WTC11 (cell line): ENCODE measurements around the gene YEATS2. TPM values are rescaled to one million over a fixed set of nuclear protein-coding genes. Genes with fewer than 3 reads are reported as not detected.

Experiments
- ATAC-seq: fragments of 200-7000 bp; cut with Tn5 transposase; 2 replicates; pipeline ENCODE4 v1.10.0; 2021; ENCODE audit warnings: mild to moderate bottlenecking, moderate library complexity
- CTCF ChIA-PET: fragments of 300-600 bp; sonication (Branson Sonifier 250); formaldehyde crosslinking; loops from one replicate; lab custom pipeline; 2021; ENCODE audit warnings: antibody characterized with exemption; lab: Charles Lee
- POLR2A ChIA-PET: fragments of 350-600 bp; sonication (Branson Sonifier 250); formaldehyde crosslinking; loops from one replicate; lab custom pipeline; 2021; ENCODE audit warnings: antibody characterized with exemption; lab: Charles Lee
- DNase-seq: peaks from one replicate; pipeline ENCODE4 v3.0.0; 2021; ENCODE audit warnings: low spot score
- H3K27ac Mint-ChIP-seq: 2 replicates; pipeline ENCODE4 v1.8.0; 2021; ENCODE audit warnings: mixed read lengths
- H3K27me3 Mint-ChIP-seq: 2 replicates; pipeline ENCODE4 v1.8.0; 2021; ENCODE audit warnings: low read depth, mild to moderate bottlenecking, moderate library complexity, mixed read lengths
- H3K36me3 Mint-ChIP-seq: 2 replicates; pipeline ENCODE4 v1.8.0; 2021; ENCODE audit warnings: mixed read lengths
- H3K4me1 Mint-ChIP-seq: 2 replicates; pipeline ENCODE4 v1.8.0; 2022; ENCODE audit warnings: mixed read lengths
- H3K4me3 Mint-ChIP-seq: 2 replicates; pipeline ENCODE4 v1.8.0; 2021; ENCODE audit warnings: mild to moderate bottlenecking, moderate library complexity, mixed read lengths
- H3K9me3 Mint-ChIP-seq: 2 replicates; pipeline ENCODE4 v1.8.0; 2021; ENCODE audit warnings: mixed read lengths
- ATF1 ChIP-seq: sonication (generic); formaldehyde crosslinking; IDR thresholded peaks from 2 replicates; pipeline ENCODE4 v1.8.1; 2023; ENCODE audit warnings: mild to moderate bottlenecking, moderate library complexity, missing genetic modification reagents
- ESRRA ChIP-seq: sonication (generic); formaldehyde crosslinking; IDR thresholded peaks from 2 replicates; pipeline ENCODE4 v1.8.1; 2022; ENCODE audit warnings: mild to moderate bottlenecking, missing genetic modification reagents, borderline replicate concordance
- ETV6 ChIP-seq: sonication (generic); formaldehyde crosslinking; IDR thresholded peaks from 2 replicates; pipeline ENCODE4 v1.8.1; 2022; ENCODE audit warnings: mild to moderate bottlenecking, missing genetic modification reagents
- FOXP1 ChIP-seq: sonication (generic); formaldehyde crosslinking; IDR thresholded peaks from 2 replicates; pipeline ENCODE4 v1.8.0; 2022; ENCODE audit warnings: missing genetic modification reagents, mild to moderate bottlenecking, moderate library complexity, borderline replicate concordance
- NFATC4 ChIP-seq: fragments of 250-450 bp; sonication (Bioruptor Pico); IDR thresholded peaks from 2 replicates; pipeline ENCODE4 v1.9.0; 2021; ENCODE audit warnings: mild to moderate bottlenecking
- NFE2L1 ChIP-seq: sonication (generic); formaldehyde crosslinking; IDR thresholded peaks from 2 replicates; pipeline ENCODE4 v1.8.1; 2023; ENCODE audit warnings: missing genetic modification reagents
- NR3C1 ChIP-seq: sonication (generic); formaldehyde crosslinking; conservative IDR thresholded peaks from 2 replicates; pipeline ENCODE4 v1.8.1; 2023; ENCODE audit warnings: low read depth, mild to moderate bottlenecking, missing genetic modification reagents
- OVOL2 ChIP-seq: fragments of 250-450 bp; sonication (Bioruptor Pico); IDR thresholded peaks from 2 replicates; pipeline ENCODE4 v1.9.0; 2021; ENCODE audit warnings: mild to moderate bottlenecking, borderline replicate concordance
- ZNF121 ChIP-seq: sonication (generic); formaldehyde crosslinking; IDR thresholded peaks from 2 replicates; pipeline ENCODE4 v1.8.0; 2023; ENCODE audit warnings: missing genetic modification reagents
- total RNA-seq: library from RNA; stranded (reverse); gene quantifications from 3 replicates; pipeline ENCODE4 v1.2.3, GENCODE V29; 2021
- TF ChIP-seq, protein P1 (sequence below): sonication (generic); formaldehyde crosslinking; IDR thresholded peaks from 2 replicates; pipeline ENCODE4 v1.8.1; 2023; ENCODE audit warnings: mild to moderate bottlenecking, missing genetic modification reagents, borderline replicate concordance
- TF ChIP-seq, protein P2 (sequence below): sonication (generic); formaldehyde crosslinking; IDR thresholded peaks from 2 replicates; pipeline ENCODE4 v1.8.1; 2023; ENCODE audit warnings: mild to moderate bottlenecking, missing genetic modification reagents, moderate library complexity
- TF ChIP-seq, protein P3 (sequence below): sonication (generic); formaldehyde crosslinking; IDR thresholded peaks from 2 replicates; pipeline ENCODE4 v1.8.1; 2023; ENCODE audit warnings: mild to moderate bottlenecking, moderate library complexity, missing genetic modification reagents
- TF ChIP-seq, protein P4 (sequence below): sonication (generic); formaldehyde crosslinking; IDR thresholded peaks from 2 replicates; pipeline ENCODE4 v1.8.0; 2022; ENCODE audit warnings: mild to moderate bottlenecking, missing genetic modification reagents
- TF ChIP-seq, protein P5 (sequence below): sonication (generic); formaldehyde crosslinking; conservative IDR thresholded peaks from 2 replicates; pipeline ENCODE4 v1.8.1; 2023; ENCODE audit warnings: mild to moderate bottlenecking, low read depth, missing genetic modification reagents, moderate library complexity
- TF ChIP-seq, protein P6 (sequence below): sonication (generic); formaldehyde crosslinking; IDR thresholded peaks from 2 replicates; pipeline ENCODE4 v1.8.0; 2023; ENCODE audit warnings: missing genetic modification reagents, mild to moderate bottlenecking, borderline replicate concordance
- TF ChIP-seq, protein P7 (sequence below): fragments of 250-450 bp; sonication (Bioruptor Pico); IDR thresholded peaks from 2 replicates; pipeline ENCODE4 v1.9.0; 2021; ENCODE audit warnings: mild to moderate bottlenecking

The YEATS2 gene
- total RNA-seq, 1 experiment from 2014 or later: 42.5 TPM

DNA sequence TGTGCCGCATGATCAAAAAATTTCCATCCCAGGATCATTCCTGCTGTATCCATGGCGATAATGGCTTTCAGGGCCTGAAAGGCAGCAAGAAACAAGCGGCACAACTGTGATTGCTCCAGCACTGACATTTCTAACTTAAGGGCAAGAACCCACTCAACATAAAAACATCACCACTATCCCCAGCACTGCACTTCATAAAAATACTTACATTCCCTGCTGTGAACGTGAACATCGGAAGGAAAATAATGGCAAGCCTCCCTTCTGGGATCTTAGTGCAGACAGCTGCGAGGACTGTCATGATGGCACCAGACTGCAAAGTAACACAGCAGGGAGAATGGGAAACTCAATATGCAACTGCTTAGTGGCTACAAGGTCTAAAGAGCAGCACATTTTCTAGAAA, 135.9 kb downstream of the YEATS2 start:
- ChIA-PET POLR2A (no interaction called here), CTCF (no interaction called here)
- TF ChIP-seq NFATC4 (CRISPR knock-in tag): no peak
- no peak for TF ChIP-seq ESRRA (CRISPR knock-in tag)
- TF ChIP-seq OVOL2 (CRISPR knock-in tag): no peak
- no peak for TF ChIP-seq ZNF121 (CRISPR knock-in tag)
- no peak for TF ChIP-seq NR3C1 (CRISPR knock-in tag)
- TF ChIP-seq, protein P1, sequence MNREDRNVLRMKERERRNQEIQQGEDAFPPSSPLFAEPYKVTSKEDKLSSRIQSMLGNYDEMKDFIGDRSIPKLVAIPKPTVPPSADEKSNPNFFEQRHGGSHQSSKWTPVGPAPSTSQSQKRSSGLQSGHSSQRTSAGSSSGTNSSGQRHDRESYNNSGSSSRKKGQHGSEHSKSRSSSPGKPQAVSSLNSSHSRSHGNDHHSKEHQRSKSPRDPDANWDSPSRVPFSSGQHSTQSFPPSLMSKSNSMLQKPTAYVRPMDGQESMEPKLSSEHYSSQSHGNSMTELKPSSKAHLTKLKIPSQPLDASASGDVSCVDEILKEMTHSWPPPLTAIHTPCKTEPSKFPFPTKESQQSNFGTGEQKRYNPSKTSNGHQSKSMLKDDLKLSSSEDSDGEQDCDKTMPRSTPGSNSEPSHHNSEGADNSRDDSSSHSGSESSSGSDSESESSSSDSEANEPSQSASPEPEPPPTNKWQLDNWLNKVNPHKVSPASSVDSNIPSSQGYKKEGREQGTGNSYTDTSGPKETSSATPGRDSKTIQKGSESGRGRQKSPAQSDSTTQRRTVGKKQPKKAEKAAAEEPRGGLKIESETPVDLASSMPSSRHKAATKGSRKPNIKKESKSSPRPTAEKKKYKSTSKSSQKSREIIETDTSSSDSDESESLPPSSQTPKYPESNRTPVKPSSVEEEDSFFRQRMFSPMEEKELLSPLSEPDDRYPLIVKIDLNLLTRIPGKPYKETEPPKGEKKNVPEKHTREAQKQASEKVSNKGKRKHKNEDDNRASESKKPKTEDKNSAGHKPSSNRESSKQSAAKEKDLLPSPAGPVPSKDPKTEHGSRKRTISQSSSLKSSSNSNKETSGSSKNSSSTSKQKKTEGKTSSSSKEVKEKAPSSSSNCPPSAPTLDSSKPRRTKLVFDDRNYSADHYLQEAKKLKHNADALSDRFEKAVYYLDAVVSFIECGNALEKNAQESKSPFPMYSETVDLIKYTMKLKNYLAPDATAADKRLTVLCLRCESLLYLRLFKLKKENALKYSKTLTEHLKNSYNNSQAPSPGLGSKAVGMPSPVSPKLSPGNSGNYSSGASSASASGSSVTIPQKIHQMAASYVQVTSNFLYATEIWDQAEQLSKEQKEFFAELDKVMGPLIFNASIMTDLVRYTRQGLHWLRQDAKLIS (CRISPR knock-in tag): no peak
- TF ChIP-seq, protein P2, sequence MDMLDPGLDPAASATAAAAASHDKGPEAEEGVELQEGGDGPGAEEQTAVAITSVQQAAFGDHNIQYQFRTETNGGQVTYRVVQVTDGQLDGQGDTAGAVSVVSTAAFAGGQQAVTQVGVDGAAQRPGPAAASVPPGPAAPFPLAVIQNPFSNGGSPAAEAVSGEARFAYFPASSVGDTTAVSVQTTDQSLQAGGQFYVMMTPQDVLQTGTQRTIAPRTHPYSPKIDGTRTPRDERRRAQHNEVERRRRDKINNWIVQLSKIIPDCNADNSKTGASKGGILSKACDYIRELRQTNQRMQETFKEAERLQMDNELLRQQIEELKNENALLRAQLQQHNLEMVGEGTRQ (CRISPR knock-in tag): no peak
- TF ChIP-seq, protein P3, sequence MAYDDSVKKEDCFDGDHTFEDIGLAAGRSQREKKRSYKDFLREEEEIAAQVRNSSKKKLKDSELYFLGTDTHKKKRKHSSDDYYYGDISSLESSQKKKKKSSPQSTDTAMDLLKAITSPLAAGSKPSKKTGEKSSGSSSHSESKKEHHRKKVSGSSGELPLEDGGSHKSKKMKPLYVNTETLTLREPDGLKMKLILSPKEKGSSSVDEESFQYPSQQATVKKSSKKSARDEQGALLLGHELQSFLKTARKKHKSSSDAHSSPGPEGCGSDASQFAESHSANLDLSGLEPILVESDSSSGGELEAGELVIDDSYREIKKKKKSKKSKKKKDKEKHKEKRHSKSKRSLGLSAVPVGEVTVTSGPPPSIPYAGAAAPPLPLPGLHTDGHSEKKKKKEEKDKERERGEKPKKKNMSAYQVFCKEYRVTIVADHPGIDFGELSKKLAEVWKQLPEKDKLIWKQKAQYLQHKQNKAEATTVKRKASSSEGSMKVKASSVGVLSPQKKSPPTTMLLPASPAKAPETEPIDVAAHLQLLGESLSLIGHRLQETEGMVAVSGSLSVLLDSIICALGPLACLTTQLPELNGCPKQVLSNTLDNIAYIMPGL: no peak
- TF ChIP-seq, protein P4, sequence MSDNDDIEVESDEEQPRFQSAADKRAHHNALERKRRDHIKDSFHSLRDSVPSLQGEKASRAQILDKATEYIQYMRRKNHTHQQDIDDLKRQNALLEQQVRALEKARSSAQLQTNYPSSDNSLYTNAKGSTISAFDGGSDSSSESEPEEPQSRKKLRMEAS (CRISPR knock-in tag): no peak
- TF ChIP-seq, protein P5, sequence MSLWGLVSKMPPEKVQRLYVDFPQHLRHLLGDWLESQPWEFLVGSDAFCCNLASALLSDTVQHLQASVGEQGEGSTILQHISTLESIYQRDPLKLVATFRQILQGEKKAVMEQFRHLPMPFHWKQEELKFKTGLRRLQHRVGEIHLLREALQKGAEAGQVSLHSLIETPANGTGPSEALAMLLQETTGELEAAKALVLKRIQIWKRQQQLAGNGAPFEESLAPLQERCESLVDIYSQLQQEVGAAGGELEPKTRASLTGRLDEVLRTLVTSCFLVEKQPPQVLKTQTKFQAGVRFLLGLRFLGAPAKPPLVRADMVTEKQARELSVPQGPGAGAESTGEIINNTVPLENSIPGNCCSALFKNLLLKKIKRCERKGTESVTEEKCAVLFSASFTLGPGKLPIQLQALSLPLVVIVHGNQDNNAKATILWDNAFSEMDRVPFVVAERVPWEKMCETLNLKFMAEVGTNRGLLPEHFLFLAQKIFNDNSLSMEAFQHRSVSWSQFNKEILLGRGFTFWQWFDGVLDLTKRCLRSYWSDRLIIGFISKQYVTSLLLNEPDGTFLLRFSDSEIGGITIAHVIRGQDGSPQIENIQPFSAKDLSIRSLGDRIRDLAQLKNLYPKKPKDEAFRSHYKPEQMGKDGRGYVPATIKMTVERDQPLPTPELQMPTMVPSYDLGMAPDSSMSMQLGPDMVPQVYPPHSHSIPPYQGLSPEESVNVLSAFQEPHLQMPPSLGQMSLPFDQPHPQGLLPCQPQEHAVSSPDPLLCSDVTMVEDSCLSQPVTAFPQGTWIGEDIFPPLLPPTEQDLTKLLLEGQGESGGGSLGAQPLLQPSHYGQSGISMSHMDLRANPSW (CRISPR knock-in tag): no peak
- Mint-ChIP-seq H3K36me3 (peaks cover 31% of the 10 kb centered on the region), H3K27me3 (no peaks in the 10 kb centered on the region), H3K9me3 (no peaks in the 10 kb centered on the region), H3K4me3 (no peak overlapping the region), H3K27ac (peak overlapping the region; percentile 10; the same call in 1 of the 2 replicates), H3K4me1 (no peaks in the 10 kb centered on the region)
- DNase-seq (no peak), ATAC-seq (no peak)

DNA sequence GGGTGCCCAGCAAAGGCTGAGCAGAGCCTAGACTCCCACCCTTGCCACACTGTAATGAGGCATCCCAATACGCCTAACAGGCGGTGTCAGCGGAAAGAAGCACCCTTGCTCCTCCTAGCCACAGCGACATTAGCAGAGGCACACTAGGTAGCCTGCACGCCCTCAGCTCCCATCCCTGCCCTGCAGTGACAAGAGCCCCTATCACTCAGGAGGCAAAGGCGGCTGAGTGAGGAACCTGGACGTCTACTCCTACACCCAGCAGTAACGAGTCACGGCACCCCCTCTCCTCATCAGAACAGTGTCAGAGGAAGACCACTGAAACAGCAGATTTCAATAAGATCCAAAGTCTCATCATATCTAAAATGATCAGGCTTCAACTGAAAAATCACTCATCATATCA, 139.8 kb downstream of the YEATS2 start:
- H3K27me3 Mint-ChIP-seq: no peaks in the 10 kb centered on the region
- H3K27ac Mint-ChIP-seq: peak overlapping the region; percentile 43; the same call in 1 of the 2 replicates
- no peaks in the 10 kb centered on the region for H3K4me1 Mint-ChIP-seq
- POLR2A ChIA-PET: no interaction called here
- H3K36me3 Mint-ChIP-seq: peaks cover 54% of the 10 kb centered on the region
- DNase-seq (no peak), ATAC-seq (no peak)
- H3K9me3 Mint-ChIP-seq: no peaks in the 10 kb centered on the region
- no peak overlapping the region for H3K4me3 Mint-ChIP-seq
- CTCF ChIA-PET: interaction anchor here (1.0 kb wide), 1 partner anchor 47 kb away, joined by 4 read pairs; the partner anchor contains the start of gene PARL
- no peak for TF ChIP-seq ETV6 (CRISPR knock-in tag)
- no peak for TF ChIP-seq FOXP1 (CRISPR knock-in tag)
- TF ChIP-seq, protein P6, sequence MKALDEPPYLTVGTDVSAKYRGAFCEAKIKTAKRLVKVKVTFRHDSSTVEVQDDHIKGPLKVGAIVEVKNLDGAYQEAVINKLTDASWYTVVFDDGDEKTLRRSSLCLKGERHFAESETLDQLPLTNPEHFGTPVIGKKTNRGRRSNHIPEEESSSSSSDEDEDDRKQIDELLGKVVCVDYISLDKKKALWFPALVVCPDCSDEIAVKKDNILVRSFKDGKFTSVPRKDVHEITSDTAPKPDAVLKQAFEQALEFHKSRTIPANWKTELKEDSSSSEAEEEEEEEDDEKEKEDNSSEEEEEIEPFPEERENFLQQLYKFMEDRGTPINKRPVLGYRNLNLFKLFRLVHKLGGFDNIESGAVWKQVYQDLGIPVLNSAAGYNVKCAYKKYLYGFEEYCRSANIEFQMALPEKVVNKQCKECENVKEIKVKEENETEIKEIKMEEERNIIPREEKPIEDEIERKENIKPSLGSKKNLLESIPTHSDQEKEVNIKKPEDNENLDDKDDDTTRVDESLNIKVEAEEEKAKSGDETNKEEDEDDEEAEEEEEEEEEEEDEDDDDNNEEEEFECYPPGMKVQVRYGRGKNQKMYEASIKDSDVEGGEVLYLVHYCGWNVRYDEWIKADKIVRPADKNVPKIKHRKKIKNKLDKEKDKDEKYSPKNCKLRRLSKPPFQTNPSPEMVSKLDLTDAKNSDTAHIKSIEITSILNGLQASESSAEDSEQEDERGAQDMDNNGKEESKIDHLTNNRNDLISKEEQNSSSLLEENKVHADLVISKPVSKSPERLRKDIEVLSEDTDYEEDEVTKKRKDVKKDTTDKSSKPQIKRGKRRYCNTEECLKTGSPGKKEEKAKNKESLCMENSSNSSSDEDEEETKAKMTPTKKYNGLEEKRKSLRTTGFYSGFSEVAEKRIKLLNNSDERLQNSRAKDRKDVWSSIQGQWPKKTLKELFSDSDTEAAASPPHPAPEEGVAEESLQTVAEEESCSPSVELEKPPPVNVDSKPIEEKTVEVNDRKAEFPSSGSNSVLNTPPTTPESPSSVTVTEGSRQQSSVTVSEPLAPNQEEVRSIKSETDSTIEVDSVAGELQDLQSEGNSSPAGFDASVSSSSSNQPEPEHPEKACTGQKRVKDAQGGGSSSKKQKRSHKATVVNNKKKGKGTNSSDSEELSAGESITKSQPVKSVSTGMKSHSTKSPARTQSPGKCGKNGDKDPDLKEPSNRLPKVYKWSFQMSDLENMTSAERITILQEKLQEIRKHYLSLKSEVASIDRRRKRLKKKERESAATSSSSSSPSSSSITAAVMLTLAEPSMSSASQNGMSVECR (CRISPR knock-in tag): no peak
- TF ChIP-seq ATF1 (CRISPR knock-in tag): no peak
- TF ChIP-seq NFE2L1: no peak
- TF ChIP-seq, protein P7, sequence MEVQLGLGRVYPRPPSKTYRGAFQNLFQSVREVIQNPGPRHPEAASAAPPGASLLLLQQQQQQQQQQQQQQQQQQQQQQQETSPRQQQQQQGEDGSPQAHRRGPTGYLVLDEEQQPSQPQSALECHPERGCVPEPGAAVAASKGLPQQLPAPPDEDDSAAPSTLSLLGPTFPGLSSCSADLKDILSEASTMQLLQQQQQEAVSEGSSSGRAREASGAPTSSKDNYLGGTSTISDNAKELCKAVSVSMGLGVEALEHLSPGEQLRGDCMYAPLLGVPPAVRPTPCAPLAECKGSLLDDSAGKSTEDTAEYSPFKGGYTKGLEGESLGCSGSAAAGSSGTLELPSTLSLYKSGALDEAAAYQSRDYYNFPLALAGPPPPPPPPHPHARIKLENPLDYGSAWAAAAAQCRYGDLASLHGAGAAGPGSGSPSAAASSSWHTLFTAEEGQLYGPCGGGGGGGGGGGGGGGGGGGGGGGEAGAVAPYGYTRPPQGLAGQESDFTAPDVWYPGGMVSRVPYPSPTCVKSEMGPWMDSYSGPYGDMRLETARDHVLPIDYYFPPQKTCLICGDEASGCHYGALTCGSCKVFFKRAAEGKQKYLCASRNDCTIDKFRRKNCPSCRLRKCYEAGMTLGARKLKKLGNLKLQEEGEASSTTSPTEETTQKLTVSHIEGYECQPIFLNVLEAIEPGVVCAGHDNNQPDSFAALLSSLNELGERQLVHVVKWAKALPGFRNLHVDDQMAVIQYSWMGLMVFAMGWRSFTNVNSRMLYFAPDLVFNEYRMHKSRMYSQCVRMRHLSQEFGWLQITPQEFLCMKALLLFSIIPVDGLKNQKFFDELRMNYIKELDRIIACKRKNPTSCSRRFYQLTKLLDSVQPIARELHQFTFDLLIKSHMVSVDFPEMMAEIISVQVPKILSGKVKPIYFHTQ (CRISPR knock-in tag): no peak
